Stimulated activated naive CD4-positive, alpha-beta T cell (primary cell): ENCODE measurements around the gene USH2A.

Experiments
- DNase-seq, 6 experiments: peaks; one replicate each; lab custom pipeline; 2025; lab: John Stamatoyannopoulos, UW

Gene USH2A

GRCh38 chr1:215597961-215598360 lies 825.3 kb downstream of the USH2A start:
- DNase-seq: no peak

GRCh38 chr1:215595231-215595630 lies 828.0 kb downstream of the USH2A start:
- no peak for DNase-seq

DNA sequence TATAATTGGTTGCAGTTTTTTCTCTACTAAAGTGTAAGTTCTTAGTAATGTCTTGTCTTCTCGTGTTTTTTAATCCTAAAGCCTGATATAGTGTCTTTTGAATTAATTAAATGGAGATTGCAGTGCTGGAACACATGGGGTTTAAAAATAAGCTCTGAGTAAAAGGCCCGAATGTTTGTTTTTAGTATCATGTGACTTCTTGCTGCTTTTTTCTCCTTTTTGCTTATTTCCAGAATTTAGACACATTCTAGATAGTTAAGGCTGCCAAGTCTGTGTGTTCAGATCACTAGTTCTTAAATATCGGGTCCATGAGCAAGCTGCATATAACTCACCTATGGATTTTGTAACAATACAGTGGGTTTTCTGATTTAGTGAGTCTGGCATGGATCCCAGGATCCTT lies 828.6 kb downstream of the USH2A start:
- DNase-seq: no peak

GRCh38 chr1:215590779-215591491 lies 832.3 kb downstream of the USH2A start:
- DNase-seq: no peak

DNA sequence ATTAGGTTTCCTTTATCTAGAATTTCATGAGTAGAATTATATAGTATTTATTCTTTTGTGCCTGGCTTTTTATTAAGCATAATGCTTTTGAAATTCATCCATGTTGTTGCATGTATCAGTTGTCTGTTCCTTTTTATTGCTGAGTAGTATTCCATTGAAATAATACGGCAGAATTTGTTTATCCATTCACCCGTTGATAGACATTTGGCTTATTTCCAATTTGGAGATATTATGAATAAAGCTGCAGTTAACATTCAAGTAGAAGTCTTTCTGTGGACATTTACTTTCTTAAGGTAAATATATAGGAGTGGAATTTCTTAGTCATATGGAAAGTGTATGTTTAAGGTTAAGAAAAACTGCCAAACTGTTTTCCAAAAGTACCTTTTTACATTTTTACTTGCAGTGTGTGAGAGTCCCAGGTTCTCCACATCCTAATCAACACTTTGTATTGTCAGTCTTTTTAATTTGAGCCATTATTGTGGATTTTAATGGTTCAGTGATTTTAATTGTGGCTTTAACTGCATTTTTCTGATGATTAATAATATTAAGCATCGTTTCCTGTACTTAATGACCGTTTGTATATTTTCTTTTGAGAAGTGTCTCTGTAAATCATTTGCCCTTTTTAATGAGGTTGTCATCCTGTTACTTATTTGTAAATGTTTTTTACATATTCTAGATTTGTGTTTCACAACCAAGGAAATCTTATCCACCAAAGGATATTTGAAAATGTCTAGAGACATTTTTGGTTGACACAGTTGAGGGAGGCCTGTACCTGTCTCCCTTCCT lies 833.4 kb downstream of the USH2A start:
- no peak for DNase-seq

- DNase-seq: no peak
These were observed 838.9 kb downstream of the USH2A start for GRCh38 chr1:215584389-215584788.

GRCh38 chr1:215583185-215583749 lies 840.0 kb downstream of the USH2A start:
- DNase-seq: no peak

DNA sequence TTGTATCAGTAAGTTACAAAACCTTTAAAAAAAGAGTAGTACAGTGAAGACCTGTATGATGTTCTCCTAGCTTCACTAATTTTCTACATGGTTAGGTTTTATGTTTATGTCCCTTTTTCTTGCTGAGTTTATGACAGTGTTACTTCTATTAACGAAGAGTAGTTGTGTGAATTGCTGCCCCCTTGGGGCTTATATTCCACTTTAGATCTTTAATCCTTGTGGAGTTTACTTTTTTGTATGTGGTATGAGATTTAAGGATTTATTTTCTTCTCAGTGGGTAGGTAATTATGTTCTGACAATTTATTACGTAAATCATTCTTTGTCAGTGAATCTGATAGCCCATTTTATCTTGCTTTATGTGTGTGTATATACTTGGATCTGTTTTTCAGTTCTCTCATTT lies 841.4 kb downstream of the USH2A start:
- DNase-seq: no peak
